Activated CD8-positive, alpha-beta memory T cell treated with anti-CD3 and anti-CD28 coated beads, Interleukin-2, amount 50 U/mL, for 1 hour (primary cell): ENCODE results near the gene CGREF1.

Experiments used
- DNase-seq: peaks from one replicate; pipeline ENCODE4 v3.0.0-alpha.2; 2020; ENCODE audit errors: extremely low read depth

Gene CGREF1

GRCh38 chr2:27074738-27075565 is 44.0 kb downstream of the CGREF1 start:
- DNase-seq = peak; percentile 19

GRCh38 chr2:27073782-27074181 is 45.1 kb downstream of the CGREF1 start:
- no peak for DNase-seq

- DNase-seq = no peak
Observed at GRCh38 chr2:27072920-27073319, 46.0 kb downstream of the CGREF1 start.

GRCh38 chr2:27071990-27072830 is 46.7 kb downstream of the CGREF1 start:
- no peak for DNase-seq

- peak; percentile 63 for DNase-seq
Observed at GRCh38 chr2:27071277-27071989, 47.5 kb downstream of the CGREF1 start, which contains the start of gene OST4. OST4 (minus strand) TSS chr2:27071654.

GRCh38 chr2:27070653-27071276 is 48.2 kb downstream of the CGREF1 start:
- no peak for DNase-seq

- no peak for DNase-seq
Observed at GRCh38 chr2:27069961-27070618, 48.8 kb downstream of the CGREF1 start.

GRCh38 chr2:27069436-27069835 is 49.5 kb downstream of the CGREF1 start:
- DNase-seq = no peak

- DNase-seq = no peak
Observed at GRCh38 chr2:27067385-27067784, 51.5 kb downstream of the CGREF1 start.

GRCh38 chr2:27065128-27065527 is 53.8 kb downstream of the CGREF1 start:
- no peak for DNase-seq

GRCh38 chr2:27060323-27060722 is 58.6 kb downstream of the CGREF1 start:
- DNase-seq = no peak

- no peak for DNase-seq
Observed at GRCh38 chr2:27059141-27059820, 59.6 kb downstream of the CGREF1 start.

- no peak for DNase-seq
Observed at GRCh38 chr2:27058210-27058609, 60.7 kb downstream of the CGREF1 start.

GRCh38 chr2:27057184-27057583 is 61.7 kb downstream of the CGREF1 start:
- DNase-seq = no peak

GRCh38 chr2:27054721-27055120 is 64.2 kb downstream of the CGREF1 start:
- DNase-seq = no peak

- DNase-seq = no peak
Observed at GRCh38 chr2:27053776-27054175, 65.2 kb downstream of the CGREF1 start.

GRCh38 chr2:27053321-27053720 is 65.6 kb downstream of the CGREF1 start:
- DNase-seq = no peak

GRCh38 chr2:27051902-27052645 is 66.9 kb downstream of the CGREF1 start:
- peak; percentile 10 for DNase-seq

GRCh38 chr2:27050996-27051901 is 67.7 kb downstream of the CGREF1 start, which contains the start of gene AGBL5:
AGBL5 (plus strand) TSS chr2:27051668; CDS start chr2:27052959, 1,291 bp downstream.
- peak; percentile 94 for DNase-seq
